Caco-2 (cell line): Measurements from ENCODE around the gene HLF. TPM values are rescaled to one million over a fixed set of nuclear protein-coding genes. Genes with fewer than 3 reads are reported as not detected.

Experiments
- BruUV-seq: library from RNA; stranded (reverse); fragments of 400-500 nt; replicated peaks from 2 replicates; lab custom pipeline; 2021; lab: Mats Ljungman, UMichigan
- CTCF ChIA-PET: fragments of 300-600 bp; sonication (Branson Sonifier 250); formaldehyde crosslinking; loops from one replicate; lab custom pipeline; 2022; ENCODE audit warnings: antibody characterized with exemption; lab: Charles Lee
- POLR2A ChIA-PET: fragments of 300-600 bp; sonication (Branson Sonifier 250); formaldehyde crosslinking; loops from one replicate; lab custom pipeline; 2022; ENCODE audit warnings: antibody characterized with exemption; lab: Charles Lee
- DNase-seq, 2 experiments: peaks; one replicate each; pipeline versions ENCODE4 v3.0.0 to v3.0.0-alpha.2; 2020 to 2022
- H3K27me3 ChIP-seq: replicated peaks from 2 replicates; pipeline ENCODE4 v1.6.0; 2011; ENCODE audit warnings: low read length; ENCODE audit not compliant: control insufficient read depth, insufficient read depth
- H3K36me3 ChIP-seq: 2 replicates; pipeline ENCODE4 v1.5.1; 2011; ENCODE audit warnings: low read length; ENCODE audit not compliant: control insufficient read depth, insufficient read depth
- H3K4me1 ChIP-seq: fragments of 250-450 bp; sonication (Bioruptor Pico); 2 replicates; pipeline ENCODE4 v1.5.1; 2020; ENCODE audit warnings: mild to moderate bottlenecking
- H3K4me3 ChIP-seq: 2 replicates; pipeline ENCODE4 v1.5.1; 2011; ENCODE audit warnings: low read depth, mild to moderate bottlenecking, control low read depth, low read length
- H3K9me3 ChIP-seq: fragments of 250-450 bp; sonication (Bioruptor Pico); 2 replicates; pipeline ENCODE4 v1.5.1; 2020; ENCODE audit warnings: mild to moderate bottlenecking, moderate library complexity
- H3K27ac Mint-ChIP-seq: one replicate; pipeline ENCODE4 v1.8.0; 2022; ENCODE audit warnings: mixed read lengths; ENCODE audit not compliant: unreplicated experiment
- H3K27me3 Mint-ChIP-seq: one replicate; pipeline ENCODE4 v1.8.0; 2022; ENCODE audit warnings: mixed read lengths; ENCODE audit not compliant: insufficient read depth, unreplicated experiment
- H3K36me3 Mint-ChIP-seq: one replicate; pipeline ENCODE4 v1.8.0; 2022; ENCODE audit warnings: mild to moderate bottlenecking, mixed read lengths; ENCODE audit not compliant: insufficient read depth, unreplicated experiment
- H3K4me1 Mint-ChIP-seq: one replicate; pipeline ENCODE4 v1.8.0; 2022; ENCODE audit warnings: low read depth, mixed read lengths; ENCODE audit not compliant: unreplicated experiment
- H3K4me3 Mint-ChIP-seq: one replicate; pipeline ENCODE4 v1.8.0; 2022; ENCODE audit warnings: mild to moderate bottlenecking, moderate library complexity, mixed read lengths; ENCODE audit not compliant: unreplicated experiment
- H3K9me3 Mint-ChIP-seq: one replicate; pipeline ENCODE4 v1.8.0; 2022; ENCODE audit warnings: mixed read lengths; ENCODE audit not compliant: unreplicated experiment
- intact Hi-C: fragments of 100-400 bp; cut with micrococcal nuclease; formaldehyde crosslinking; loops from one replicate; pipeline ENCODE4 v1.10.0; 2022; ENCODE audit not compliant: unreplicated experiment
- total RNA-seq: library from RNA; stranded (reverse); gene quantifications from 2 replicates; pipeline ENCODE4 v1.2.3, GENCODE V29; 2022
- TF ChIP-seq, protein P1 (sequence below), 2 experiments: fragments of 200-600 bp in 1 of 2; IDR thresholded peaks; 1 replicate in 1 of 2; 2 replicates in 1 of 2; pipeline versions ENCODE4 v1.5.1 to v1.8.0; 2011 to 2022; ENCODE audit warnings: antibody characterized with exemption in 1 of 2, control low read depth in 1 of 2, inconsistent platforms in 1 of 2, low read depth in 1 of 2, low read length in 1 of 2, mild to moderate bottlenecking in 1 of 2, moderate library complexity in 1 of 2; ENCODE audit not compliant: insufficient read depth in 1 of 2, severe bottlenecking in 1 of 2, unreplicated experiment in 1 of 2

The HLF gene
- total RNA-seq, 1 experiment from 2014 or later, result 19.8 TPM

DNA sequence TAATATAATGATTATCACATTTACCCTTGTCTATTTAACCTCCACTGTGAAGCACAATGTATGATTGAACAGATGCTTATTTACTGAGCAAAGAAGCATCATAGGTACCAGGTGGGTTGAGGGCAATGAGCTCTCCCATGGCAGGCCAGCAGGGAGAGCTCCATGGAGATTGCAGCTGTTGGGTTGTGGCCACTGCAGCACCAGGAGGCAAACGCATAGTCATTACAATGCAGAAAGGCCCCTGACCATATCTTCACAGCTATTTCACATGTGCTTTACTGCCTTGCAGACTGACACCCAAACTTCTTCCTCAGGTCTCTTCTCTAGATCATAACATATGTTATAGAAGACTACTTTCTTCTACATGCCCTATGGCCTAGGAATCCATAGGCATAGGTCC, 81.9 kb downstream of the HLF start:
- no TSS peak for BruUV-seq

DNA sequence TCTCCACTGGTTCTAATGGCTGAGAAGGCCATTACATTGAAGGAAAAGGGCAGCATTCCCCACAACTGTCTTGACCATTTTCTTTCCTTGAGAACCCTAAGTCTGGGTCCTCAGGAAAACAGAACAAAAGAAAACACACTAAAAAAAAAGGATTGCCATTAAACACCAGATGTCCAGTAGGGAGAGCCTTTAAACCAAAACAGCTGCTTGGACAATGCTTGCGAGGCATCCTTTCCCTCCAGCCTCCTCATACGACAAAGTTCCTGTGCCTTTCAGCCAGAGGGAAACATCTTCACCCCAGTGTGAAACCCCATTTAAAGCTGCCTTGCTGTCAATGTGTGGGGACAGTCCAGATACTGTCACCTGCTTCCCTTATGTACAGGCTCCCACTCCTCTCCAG, 82.6 kb downstream of the HLF start:
- Mint-ChIP-seq H3K27me3 (no peaks in the 10 kb centered on the region), H3K4me1 (peaks cover 12% of the 10 kb centered on the region), H3K36me3 (no peaks in the 10 kb centered on the region), H3K4me3 (no peak overlapping the region), H3K9me3 (peaks cover 18% of the 10 kb centered on the region), H3K27ac (no peak overlapping the region)
- Histone ChIP-seq H3K4me1 (no peaks in the 10 kb centered on the region), H3K27me3 (no peaks in the 10 kb centered on the region), H3K9me3 (no peaks in the 10 kb centered on the region), H3K4me3 (no peak overlapping the region), H3K36me3 (no peaks in the 10 kb centered on the region)
- CTCF ChIA-PET, result interaction anchor here (0.7 to 2.7 kb wide), 5 partner anchors 10 to 354 kb away, joined by 3 to 9 read pairs (median 5); no protein-coding TSS in a partner anchor
- POLR2A ChIA-PET, result no interaction called here
- no peak for DNase-seq
- intact Hi-C loops, result loop anchor here (5.0 kb wide), 1 partner anchor 110 kb away; no protein-coding TSS in a partner anchor
- TF ChIP-seq, protein P1, sequence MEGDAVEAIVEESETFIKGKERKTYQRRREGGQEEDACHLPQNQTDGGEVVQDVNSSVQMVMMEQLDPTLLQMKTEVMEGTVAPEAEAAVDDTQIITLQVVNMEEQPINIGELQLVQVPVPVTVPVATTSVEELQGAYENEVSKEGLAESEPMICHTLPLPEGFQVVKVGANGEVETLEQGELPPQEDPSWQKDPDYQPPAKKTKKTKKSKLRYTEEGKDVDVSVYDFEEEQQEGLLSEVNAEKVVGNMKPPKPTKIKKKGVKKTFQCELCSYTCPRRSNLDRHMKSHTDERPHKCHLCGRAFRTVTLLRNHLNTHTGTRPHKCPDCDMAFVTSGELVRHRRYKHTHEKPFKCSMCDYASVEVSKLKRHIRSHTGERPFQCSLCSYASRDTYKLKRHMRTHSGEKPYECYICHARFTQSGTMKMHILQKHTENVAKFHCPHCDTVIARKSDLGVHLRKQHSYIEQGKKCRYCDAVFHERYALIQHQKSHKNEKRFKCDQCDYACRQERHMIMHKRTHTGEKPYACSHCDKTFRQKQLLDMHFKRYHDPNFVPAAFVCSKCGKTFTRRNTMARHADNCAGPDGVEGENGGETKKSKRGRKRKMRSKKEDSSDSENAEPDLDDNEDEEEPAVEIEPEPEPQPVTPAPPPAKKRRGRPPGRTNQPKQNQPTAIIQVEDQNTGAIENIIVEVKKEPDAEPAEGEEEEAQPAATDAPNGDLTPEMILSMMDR (IDR thresholded peaks at IDR 0.05; ENCODE audit: insufficient read depth in 1 of 2, low read depth in 1 of 2, low read length in 1 of 2, severe bottlenecking in 1 of 2, unreplicated experiment in 1 of 2), result no peak
- no TSS peak for BruUV-seq

More for the DNA sequence above, 81.9 kb downstream of the HLF start:
- ChIA-PET CTCF (interaction anchor here (0.7 to 2.7 kb wide), 2 partner anchors 11 to 353 kb away, joined by 3 to 9 read pairs; no protein-coding TSS in a partner anchor), POLR2A (no interaction called here)
- Histone ChIP-seq H3K27me3 (no peaks in the 10 kb centered on the region), H3K4me3 (no peak overlapping the region), H3K36me3 (no peaks in the 10 kb centered on the region), H3K4me1 (no peaks in the 10 kb centered on the region), H3K9me3 (no peaks in the 10 kb centered on the region)
- Mint-ChIP-seq H3K9me3 (peaks cover 18% of the 10 kb centered on the region), H3K4me1 (peaks cover 13% of the 10 kb centered on the region), H3K36me3 (no peaks in the 10 kb centered on the region), H3K4me3 (no peak overlapping the region), H3K27me3 (no peaks in the 10 kb centered on the region), H3K27ac (no peak overlapping the region)
- TF ChIP-seq, protein P1 (IDR thresholded peaks at IDR 0.05; ENCODE audit: insufficient read depth in 1 of 2, low read depth in 1 of 2, low read length in 1 of 2, severe bottlenecking in 1 of 2, unreplicated experiment in 1 of 2), result no peak
- DNase-seq, result no peak
- intact Hi-C loops, result loop anchor here (5.0 kb wide), 1 partner anchor 109 kb away; no protein-coding TSS in a partner anchor

DNA sequence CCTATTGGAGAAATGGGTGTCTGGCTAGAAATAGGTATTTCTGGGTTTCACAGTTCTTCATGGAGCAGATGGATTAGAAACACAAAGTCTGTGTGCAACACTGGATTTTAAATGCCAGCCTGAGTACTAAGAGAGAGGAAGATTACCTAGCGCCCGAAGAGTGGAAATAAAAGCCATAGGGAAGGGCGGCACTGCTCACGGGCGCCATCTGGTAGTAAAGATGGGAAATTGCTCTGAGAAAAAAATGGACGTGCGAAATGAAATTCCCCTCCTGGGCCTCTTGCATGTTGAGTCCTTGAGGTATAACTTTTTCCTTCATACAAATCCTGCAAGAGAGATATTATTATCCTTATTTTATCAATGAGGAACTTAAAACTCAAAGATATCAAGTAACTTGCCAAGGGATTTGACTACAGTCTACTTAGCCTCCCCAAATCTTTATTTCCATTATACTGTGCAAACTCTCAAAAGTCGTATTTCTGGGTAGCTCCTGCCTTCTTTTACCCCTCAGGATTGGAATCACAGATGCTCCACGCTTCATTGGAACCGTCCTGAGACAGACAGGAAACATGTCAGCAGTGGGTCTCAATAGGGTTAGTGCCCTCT, 84.1 kb downstream of the HLF start:
- peaks cover 6% of the 10 kb centered on the region for H3K4me1 Mint-ChIP-seq
- Histone ChIP-seq H3K36me3 (no peaks in the 10 kb centered on the region), H3K4me3 (no peak overlapping the region), H3K27me3 (no peaks in the 10 kb centered on the region), H3K4me1 (no peaks in the 10 kb centered on the region), H3K9me3 (no peaks in the 10 kb centered on the region)
- no peak overlapping the region for H3K4me3 Mint-ChIP-seq
- H3K36me3 Mint-ChIP-seq, result no peaks in the 10 kb centered on the region
- H3K27ac Mint-ChIP-seq, result no peak overlapping the region
- BruUV-seq, result no TSS peak
- TF ChIP-seq, protein P1 (IDR thresholded peaks at IDR 0.05; ENCODE audit: insufficient read depth in 1 of 2, low read depth in 1 of 2, low read length in 1 of 2, severe bottlenecking in 1 of 2, unreplicated experiment in 1 of 2), result peak; percentile 83 to 92
- ChIA-PET CTCF (interaction anchor here (0.6 to 2.7 kb wide), 6 partner anchors 9 to 356 kb away, joined by 3 to 9 read pairs (median 6); no protein-coding TSS in a partner anchor), POLR2A (no interaction called here)
- no peaks in the 10 kb centered on the region for H3K27me3 Mint-ChIP-seq
- peaks cover 18% of the 10 kb centered on the region for H3K9me3 Mint-ChIP-seq
- peak; percentile 51 to 68 for DNase-seq
- intact Hi-C loops, result loop anchor here (1.0 to 5.0 kb wide), 6 partner anchors 25 to 356 kb away; partner anchors contain the start of gene HLF
